ENCODE data around the gene ZNF530.

Gene ZNF530

GRCh38 chr19:57570707-57571106 is 29.0 kb upstream of the ZNF530 start:
- no peak for DNase-seq (ENCODE audit: low read depth in 1 of 2, low spot score in 1 of 2)
- TF ChIP-seq CTCF (IDR thresholded peaks at IDR 0.05; ENCODE audit: insufficient read depth, low read length): no peak
- Histone ChIP-seq H3K27ac (replicated peaks) (no peak overlapping the region), H3K27me3 (ENCODE audit: insufficient read depth, poor library complexity, severe bottlenecking) (no peaks in the 10 kb centered on the region), H3K4me3 (replicated peaks; ENCODE audit: insufficient read depth, low read length) (no peak overlapping the region)

- Histone ChIP-seq H3K27me3 (ENCODE audit: insufficient read depth, poor library complexity, severe bottlenecking) (no peaks in the 10 kb centered on the region), H3K27ac (replicated peaks) (no peak overlapping the region), H3K4me3 (replicated peaks; ENCODE audit: insufficient read depth, low read length) (no peak overlapping the region)
- no peak for TF ChIP-seq REST (IDR thresholded peaks at IDR 0.05; ENCODE audit: insufficient replicate concordance, low read depth)
- no peak for DNase-seq (ENCODE audit: low read depth in 1 of 2, low spot score in 1 of 2)
Measured at GRCh38 chr19:57572415-57572947, 27.2 kb upstream of the ZNF530 start.

GRCh38 chr19:57576661-57577060 is 23.0 kb upstream of the ZNF530 start:
- no peak overlapping the region for H3K4me3 ChIP-seq (replicated peaks; ENCODE audit: insufficient read depth, low read length)

More at GRCh38 chr19:57576661-57577060, 23.0 kb upstream of the ZNF530 start:
- H3K27ac ChIP-seq (replicated peaks): no peak overlapping the region
- no peak for DNase-seq (ENCODE audit: low read depth in 1 of 2, low spot score in 1 of 2)
- H3K27me3 ChIP-seq (ENCODE audit: insufficient read depth, poor library complexity, severe bottlenecking): no peaks in the 10 kb centered on the region
- TF ChIP-seq CTCF (IDR thresholded peaks at IDR 0.05; ENCODE audit: insufficient read depth, low read length) (no peak), POLR2AphosphoS5 (IDR thresholded peaks at IDR 0.05; ENCODE audit: low read depth) (no peak), GABPA (IDR thresholded peaks at IDR 0.05; ENCODE audit: low read depth) (no peak), REST (IDR thresholded peaks at IDR 0.05; ENCODE audit: insufficient replicate concordance, low read depth) (no peak), SPI1 (IDR thresholded peaks at IDR 0.05; ENCODE audit: borderline replicate concordance, low read depth) (no peak)

Data from HL-60 (cell line).